T follicular helper cell (primary cell): Measurements from ENCODE around the gene PRPS1L1.

Source experiments
- DNase-seq: peaks from one replicate; pipeline ENCODE4 v3.0.0-alpha.2; 2020; ENCODE audit warnings: low read depth
- total RNA-seq, 2 experiments: gene quantifications; one replicate each; lab custom pipeline; 2026; lab: John Stamatoyannopoulos, UW

PRPS1L1 gene
- 0 reads per million in 2 experiments for total RNA-seq

GRCh38 chr7:18027628-18028027 is at the start of gene PRPS1L1:
Gene PRPS1L1 (minus strand): TSS chr7:18027846.
- no peak for DNase-seq

- no peak for DNase-seq
Measured at GRCh38 chr7:18076461-18076860, 48.8 kb upstream of the PRPS1L1 start.

- DNase-seq, result no peak
Measured at GRCh38 chr7:18068745-18069144, 41.1 kb upstream of the PRPS1L1 start.

- no peak for DNase-seq
Measured at GRCh38 chr7:18064242-18064838, 36.7 kb upstream of the PRPS1L1 start.

- no peak for DNase-seq
Measured at GRCh38 chr7:18063149-18063901, 35.7 kb upstream of the PRPS1L1 start.

- DNase-seq, result no peak
Measured at GRCh38 chr7:18059171-18059570, 31.5 kb upstream of the PRPS1L1 start.

- DNase-seq, result no peak
Measured at GRCh38 chr7:18053941-18054340, 26.3 kb upstream of the PRPS1L1 start.

GRCh38 chr7:18053177-18053928 is 25.7 kb upstream of the PRPS1L1 start:
- no peak for DNase-seq

GRCh38 chr7:18049262-18049661 is 21.6 kb upstream of the PRPS1L1 start:
- no peak for DNase-seq

- DNase-seq, result no peak
Measured at GRCh38 chr7:18046601-18047000, 19.0 kb upstream of the PRPS1L1 start.

GRCh38 chr7:18045171-18045570 is 17.5 kb upstream of the PRPS1L1 start:
- no peak for DNase-seq

- DNase-seq, result no peak
Measured at GRCh38 chr7:18041191-18041590, 13.5 kb upstream of the PRPS1L1 start.

GRCh38 chr7:18040196-18040595 is 12.6 kb upstream of the PRPS1L1 start:
- no peak for DNase-seq

- DNase-seq, result no peak
Measured at GRCh38 chr7:18038382-18038781, 10.7 kb upstream of the PRPS1L1 start.

- no peak for DNase-seq
Measured at GRCh38 chr7:18037609-18038008, 10.0 kb upstream of the PRPS1L1 start.

GRCh38 chr7:18036783-18037182 is 9.1 kb upstream of the PRPS1L1 start:
- no peak for DNase-seq

GRCh38 chr7:18030758-18031157 is 3.1 kb upstream of the PRPS1L1 start:
- no peak for DNase-seq

- DNase-seq, result no peak
Measured at GRCh38 chr7:18020138-18020715, 7.4 kb downstream of the PRPS1L1 start.

- DNase-seq, result no peak
Measured at GRCh38 chr7:18019555-18019954, 8.1 kb downstream of the PRPS1L1 start.

- DNase-seq, result no peak
Measured at GRCh38 chr7:18018296-18019215, 9.1 kb downstream of the PRPS1L1 start.
